Activated CD8-positive, alpha-beta memory T cell treated with anti-CD3 and anti-CD28 coated beads, Interleukin-2, amount 50 U/mL, for 1 hour (primary cell): ENCODE data around the gene LBHD2.

ENCODE experiments used
- DNase-seq: peaks from one replicate; pipeline ENCODE4 v3.0.0-alpha.2; 2020; ENCODE audit errors: extremely low read depth

The LBHD2 gene

GRCh38 chr14:103121121-103121845, 37.3 kb downstream of the LBHD2 start:
- DNase-seq, result no peak

GRCh38 chr14:103121846-103122584, 38.0 kb downstream of the LBHD2 start:
- DNase-seq, result no peak

- DNase-seq, result no peak
Observed at GRCh38 chr14:103122585-103122946, 38.6 kb downstream of the LBHD2 start.

GRCh38 chr14:103122947-103123633, 39.1 kb downstream of the LBHD2 start, which contains the start of gene TNFAIP2:
Gene TNFAIP2 (plus strand): TSS chr14:103123461. CDS start chr14:103126458, 2,997 bp downstream.
- no peak for DNase-seq

GRCh38 chr14:103123634-103124500, 39.9 kb downstream of the LBHD2 start:
- no peak for DNase-seq

- no peak for DNase-seq
Observed at GRCh38 chr14:103124501-103125001, 40.5 kb downstream of the LBHD2 start.

- DNase-seq, result no peak
Observed at GRCh38 chr14:103125098-103126070, 41.4 kb downstream of the LBHD2 start.

GRCh38 chr14:103126088-103126872, 42.3 kb downstream of the LBHD2 start:
- DNase-seq, result no peak

GRCh38 chr14:103126873-103127304, 42.9 kb downstream of the LBHD2 start:
- no peak for DNase-seq

GRCh38 chr14:103127356-103127755, 43.3 kb downstream of the LBHD2 start:
- no peak for DNase-seq

- DNase-seq, result no peak
Observed at GRCh38 chr14:103127861-103128598, 44.0 kb downstream of the LBHD2 start.

- no peak for DNase-seq
Observed at GRCh38 chr14:103128631-103129300, 44.8 kb downstream of the LBHD2 start.

GRCh38 chr14:103129301-103130016, 45.4 kb downstream of the LBHD2 start:
- DNase-seq, result no peak

- no peak for DNase-seq
Observed at GRCh38 chr14:103130017-103130764, 46.2 kb downstream of the LBHD2 start.

- no peak for DNase-seq
Observed at GRCh38 chr14:103130965-103131364, 47.0 kb downstream of the LBHD2 start.

- DNase-seq, result no peak
Observed at GRCh38 chr14:103131580-103131979, 47.6 kb downstream of the LBHD2 start.
